Muscle of leg (tissue), 11 donors: ENCODE results near the gene ABHD15. TPM values are rescaled to one million over a fixed set of nuclear protein-coding genes. Genes with fewer than 3 reads are reported as not detected.

ENCODE experiments used
- DNase-seq: peaks from one replicate; pipeline ENCODE4 v3.0.0; 2013
- H3K27ac ChIP-seq: one replicate; pipeline ENCODE4 v1.5.1; 2013; ENCODE audit warnings: mild to moderate bottlenecking, low read length, control low read depth
- H3K27me3 ChIP-seq: one replicate; pipeline ENCODE4 v1.6.1; 2013; ENCODE audit warnings: low read length; ENCODE audit not compliant: control insufficient read depth, insufficient read depth
- H3K36me3 ChIP-seq: one replicate; pipeline ENCODE4 v1.6.1; 2013; ENCODE audit warnings: low read length; ENCODE audit not compliant: control insufficient read depth, insufficient read depth
- H3K4me1 ChIP-seq: one replicate; pipeline ENCODE4 v1.6.1; 2013; ENCODE audit warnings: low read length; ENCODE audit not compliant: control insufficient read depth, insufficient read depth
- H3K4me3 ChIP-seq: one replicate; pipeline ENCODE4 v1.5.1; 2013; ENCODE audit warnings: low read length, control low read depth
- H3K9me3 ChIP-seq: replicated peaks from 2 replicates; pipeline ENCODE4 v1.6.1; 2013; ENCODE audit warnings: low read depth, low read length; ENCODE audit not compliant: control insufficient read depth
- WGBS: methylation state at CpG from one replicate; pipeline ENCODE4 v1.1.5; 2013; ENCODE audit warnings: missing lambda C conversion rate; ENCODE audit not compliant: insufficient coverage; 5-methylcytosine and 5-hydroxymethylcytosine counted together
- polyA plus RNA-seq, 8 donors: library from polyadenylated mRNA; unstranded; fragments of 120-200 nt; gene quantifications; one replicate each; pipeline versions ENCODE4 v1.2.1 to v1.2.3, GENCODE V29; 2013; ENCODE audit warnings: inconsistent platforms in 1 of 8, low replicate concordance in 1 of 8; ENCODE audit not compliant: insufficient read length in 8 of 8, insufficient read depth in 1 of 8
- total RNA-seq: library from RNA; stranded (reverse); fragments of 120-200 nt; gene quantifications from one replicate; pipeline ENCODE4 v1.2.4, GENCODE V29; 2013

The ABHD15 gene
- total and polyA plus RNA-seq, 9 donors: 3.1 to 4.7 (median 3.4) TPM

GRCh38 chr17:29611351-29612093 lies 44.7 kb upstream of the ABHD15 start:
- H3K36me3 ChIP-seq: peaks cover 13% of the 10 kb centered on the region
- no peaks in the 10 kb centered on the region for H3K9me3 ChIP-seq
- no peak overlapping the region for H3K4me3 ChIP-seq
- WGBS: 92% methylated on average over 4 of the region's 11 CpGs
- peaks cover 21% of the 10 kb centered on the region for H3K27me3 ChIP-seq
- DNase-seq: no peak
- H3K4me1 ChIP-seq: peaks cover 40% of the 10 kb centered on the region
- H3K27ac ChIP-seq: no peak overlapping the region

GRCh38 chr17:29610395-29610794 lies 43.6 kb upstream of the ABHD15 start:
- Histone ChIP-seq H3K27ac (no peak overlapping the region), H3K9me3 (no peaks in the 10 kb centered on the region), H3K4me3 (no peak overlapping the region), H3K36me3 (peaks cover 13% of the 10 kb centered on the region), H3K27me3 (peaks cover 11% of the 10 kb centered on the region), H3K4me1 (peaks cover 30% of the 10 kb centered on the region)
- 100% methylated on average over 1 of the region's 3 CpGs for WGBS
- DNase-seq: no peak

- 77% methylated on average over 14 of the region's 15 CpGs for WGBS
- Histone ChIP-seq H3K9me3 (no peaks in the 10 kb centered on the region), H3K27me3 (peaks cover 5% of the 10 kb centered on the region), H3K27ac (no peak overlapping the region), H3K4me3 (no peak overlapping the region), H3K36me3 (peaks cover 13% of the 10 kb centered on the region), H3K4me1 (peaks cover 16% of the 10 kb centered on the region)
- DNase-seq: no peak
Measured at GRCh38 chr17:29608986-29609385, 42.1 kb upstream of the ABHD15 start.

DNA sequence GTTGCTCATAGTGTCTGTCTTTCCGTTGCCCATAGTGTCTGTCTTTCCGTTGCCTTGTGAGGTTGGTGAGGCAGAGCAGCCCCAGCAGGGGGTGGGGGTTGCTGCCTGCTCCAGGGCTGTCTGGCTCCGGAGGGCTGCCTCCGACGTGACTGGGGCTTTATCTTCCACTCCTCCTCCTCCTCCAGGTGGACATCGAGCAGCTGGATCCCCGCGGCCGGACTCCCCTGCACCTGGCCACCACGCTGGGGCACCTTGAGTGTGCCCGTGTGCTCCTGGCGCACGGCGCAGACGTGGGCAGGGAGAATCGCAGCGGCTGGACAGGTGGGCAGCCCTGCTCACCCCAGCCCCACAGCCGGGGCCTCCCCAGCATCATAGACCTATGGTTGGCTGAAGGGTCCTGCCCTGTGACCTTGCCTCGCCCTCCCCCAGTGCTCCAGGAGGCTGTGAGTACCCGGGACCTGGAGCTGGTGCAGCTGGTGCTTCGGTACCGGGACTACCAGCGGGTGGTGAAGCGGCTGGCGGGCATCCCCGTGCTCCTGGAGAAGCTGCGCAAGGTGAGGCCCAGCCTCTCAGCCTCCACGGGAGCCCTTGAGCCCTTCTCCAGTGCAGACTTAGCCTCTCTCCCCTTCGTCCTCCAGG lies 40.8 kb upstream of the ABHD15 start:
- no peak overlapping the region for H3K4me3 ChIP-seq
- WGBS: 89% methylated on average over 23 of the region's 29 CpGs
- H3K9me3 ChIP-seq: no peaks in the 10 kb centered on the region
- peaks cover 1% of the 10 kb centered on the region for H3K27me3 ChIP-seq
- H3K4me1 ChIP-seq: peaks cover 7% of the 10 kb centered on the region
- H3K27ac ChIP-seq: no peak overlapping the region
- no peak for DNase-seq
- peaks cover 13% of the 10 kb centered on the region for H3K36me3 ChIP-seq

GRCh38 chr17:29603109-29603674 lies 36.4 kb upstream of the ABHD15 start:
- Histone ChIP-seq H3K4me3 (no peak overlapping the region), H3K27ac (peak overlapping the region; percentile 21), H3K27me3 (no peaks in the 10 kb centered on the region), H3K36me3 (peaks cover 5% of the 10 kb centered on the region), H3K4me1 (no peaks in the 10 kb centered on the region), H3K9me3 (no peaks in the 10 kb centered on the region)
- WGBS: 60% methylated on average over 1 of the region's 6 CpGs
- DNase-seq: peak; percentile 92

DNA sequence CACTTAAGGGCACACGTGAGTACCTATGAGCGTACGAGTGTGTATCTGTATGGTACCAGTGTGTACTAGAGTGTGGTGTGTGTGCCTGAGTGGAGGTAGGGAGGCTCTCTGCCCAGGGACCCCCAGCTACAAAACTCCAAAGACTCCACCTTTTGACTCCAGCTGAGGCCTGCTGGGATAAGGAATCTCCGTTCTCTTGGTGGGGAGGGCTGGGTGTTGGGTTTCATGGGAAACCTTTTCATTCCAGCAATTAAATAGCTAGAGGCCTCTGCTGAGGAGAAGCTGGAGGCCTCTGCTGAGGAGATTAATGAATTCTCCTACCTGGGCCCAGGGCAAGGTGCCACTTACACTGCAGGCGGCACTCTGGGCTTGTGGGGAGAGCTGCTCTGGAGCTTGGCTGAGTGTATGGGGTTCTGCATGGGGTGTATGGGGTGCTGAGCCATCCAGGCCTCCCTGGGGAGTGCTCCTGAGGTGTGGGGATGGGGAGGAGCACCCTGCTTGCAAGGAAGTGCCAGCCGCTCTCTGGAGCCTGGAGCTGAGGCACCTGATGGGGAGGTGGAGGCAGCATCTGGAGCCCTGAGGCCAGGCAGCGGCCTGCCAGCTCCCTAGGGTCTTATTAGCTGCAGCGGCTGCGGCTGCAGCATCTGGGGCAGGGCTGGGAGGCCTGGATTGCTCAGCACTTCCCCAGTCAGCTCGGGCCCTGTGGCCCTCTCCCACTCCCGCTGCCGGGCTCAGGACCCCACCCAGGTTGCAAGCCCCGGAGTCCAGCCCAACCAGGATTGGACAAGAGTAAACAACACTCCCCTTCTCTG lies 30.7 kb upstream of the ABHD15 start:
- Histone ChIP-seq H3K9me3 (no peaks in the 10 kb centered on the region), H3K27me3 (peaks cover 8% of the 10 kb centered on the region), H3K27ac (no peak overlapping the region), H3K36me3 (no peaks in the 10 kb centered on the region), H3K4me3 (no peak overlapping the region), H3K4me1 (peaks cover 44% of the 10 kb centered on the region)
- 30% methylated on average over 8 of the region's 13 CpGs for WGBS
- DNase-seq: no peak

GRCh38 chr17:29596811-29597210 lies 30.0 kb upstream of the ABHD15 start:
- H3K9me3 ChIP-seq: no peaks in the 10 kb centered on the region
- no peaks in the 10 kb centered on the region for H3K36me3 ChIP-seq
- no peak for DNase-seq
- H3K4me3 ChIP-seq: no peak overlapping the region
- peaks cover 8% of the 10 kb centered on the region for H3K27me3 ChIP-seq
- no peak overlapping the region for H3K27ac ChIP-seq
- WGBS: 60% methylated on average over 1 of the region's 9 CpGs
- H3K4me1 ChIP-seq: peaks cover 51% of the 10 kb centered on the region

GRCh38 chr17:29595943-29596774 lies 29.3 kb upstream of the ABHD15 start:
- no peak for DNase-seq
- 58% methylated on average over 8 of the region's 12 CpGs for WGBS
- peaks cover 57% of the 10 kb centered on the region for H3K4me1 ChIP-seq
- H3K4me3 ChIP-seq: no peak overlapping the region
- no peaks in the 10 kb centered on the region for H3K36me3 ChIP-seq
- H3K9me3 ChIP-seq: no peaks in the 10 kb centered on the region
- peaks cover 8% of the 10 kb centered on the region for H3K27me3 ChIP-seq
- no peak overlapping the region for H3K27ac ChIP-seq

- Histone ChIP-seq H3K4me3 (no peak overlapping the region), H3K36me3 (no peaks in the 10 kb centered on the region), H3K27ac (no peak overlapping the region), H3K4me1 (peaks cover 66% of the 10 kb centered on the region), H3K27me3 (peaks cover 8% of the 10 kb centered on the region), H3K9me3 (no peaks in the 10 kb centered on the region)
- DNase-seq: no peak
- WGBS: 77% methylated on average over 3 of the region's 7 CpGs
Measured at GRCh38 chr17:29595107-29595942, 28.5 kb upstream of the ABHD15 start.
